ENCODE results near the gene NPAS3. TPM values are rescaled to one million over a fixed set of nuclear protein-coding genes. Genes with fewer than 3 reads are reported as not detected.

The NPAS3 gene
- total and polyA plus RNA-seq, 2 of the 13 experiments (the other 11 are each of a cell fraction or from before 2014, with no cell fraction given): not detected

DNA sequence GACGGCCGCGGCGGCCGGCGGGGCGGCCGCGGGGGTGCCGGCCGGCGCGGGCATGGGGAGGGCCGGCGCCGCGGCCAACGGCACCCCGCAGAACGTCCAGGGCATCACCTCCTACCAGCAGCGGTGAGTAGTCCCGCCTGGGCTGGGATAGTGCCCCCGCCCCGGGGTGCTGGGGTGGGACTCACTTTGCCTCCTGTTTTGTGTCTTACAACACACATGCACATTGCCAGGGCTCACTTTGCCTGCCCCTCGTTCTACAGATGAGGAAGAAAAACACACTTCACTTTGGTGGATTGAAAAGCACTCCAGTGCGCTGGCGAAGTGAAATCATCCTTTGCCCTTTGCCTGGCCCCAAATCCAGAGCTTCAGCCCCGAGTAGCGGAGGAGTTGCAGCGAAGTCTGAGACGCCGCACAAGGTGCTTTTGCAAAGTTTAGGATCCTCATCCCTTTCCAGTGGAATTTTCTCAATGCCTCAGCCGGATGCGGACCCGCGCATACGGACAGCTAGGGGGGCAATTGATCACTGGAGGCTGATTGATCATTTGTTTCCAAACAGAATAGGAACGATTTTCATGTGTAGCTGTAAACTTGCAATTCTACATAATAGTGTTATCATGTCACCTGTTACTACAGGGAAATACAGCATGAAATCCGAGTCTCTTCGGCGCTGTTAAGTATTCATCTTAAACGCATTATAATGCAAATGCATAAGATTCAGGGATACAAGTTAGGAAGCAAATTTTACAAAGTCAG, 3.6 kb upstream of the NPAS3 start:
- FAIRE-seq (no peak), DNase-seq (ENCODE audit: low spot score) (no peak), ATAC-seq (no peak)
- POLR2A ChIA-PET: no interaction called here
- intact Hi-C loops (cut with micrococcal nuclease; ENCODE audit: unreplicated experiment) (no loop called here), in situ Hi-C loops (cut with HindIII; ENCODE audit: extremely low pct_ligation_motif_present, low pct_unique_long_range_greater_than_20kb) (no loop called here)
- TF ChIP-seq ZMYM2 (CRISPR knock-in tag; IDR thresholded peaks at IDR 0.05) (no peak), SRY (CRISPR knock-in tag; IDR thresholded peaks at IDR 0.05) (0 out of 2 replicates have a peak, but pooled peaks have one; percentile 39), MAFK (conservative IDR thresholded peaks at IDR 0.05 in 1 of 2, IDR thresholded peaks at IDR 0.05 in 1 of 2; ENCODE audit: low read length in 2 of 2) (no peak), EZH2 (conservative IDR thresholded peaks at IDR 0.05; ENCODE audit: low read depth, low read length) (peak; percentile 93), ZNF891 (CRISPR knock-in tag; IDR thresholded peaks at IDR 0.05) (no peak), SRF (IDR thresholded peaks at IDR 0.05; ENCODE audit: low read depth, low read length) (no peak), CREB1 (IDR thresholded peaks at IDR 0.05) (no peak), CREB1 (CRISPR knock-in tag; IDR thresholded peaks at IDR 0.05) (no peak), ZNF446 (CRISPR knock-in tag; IDR thresholded peaks at IDR 0.05) (no peak), ZNF552 (CRISPR knock-in tag; IDR thresholded peaks at IDR 0.05; ENCODE audit: borderline replicate concordance) (no peak), ZNF263 (CRISPR knock-in tag; IDR thresholded peaks at IDR 0.05) (no peak), FOXJ3 (CRISPR knock-in tag; IDR thresholded peaks at IDR 0.05; ENCODE audit: borderline replicate concordance) (no peak), RXRA (CRISPR knock-in tag; IDR thresholded peaks at IDR 0.05) (no peak)
- TF ChIP-seq, protein P1, sequence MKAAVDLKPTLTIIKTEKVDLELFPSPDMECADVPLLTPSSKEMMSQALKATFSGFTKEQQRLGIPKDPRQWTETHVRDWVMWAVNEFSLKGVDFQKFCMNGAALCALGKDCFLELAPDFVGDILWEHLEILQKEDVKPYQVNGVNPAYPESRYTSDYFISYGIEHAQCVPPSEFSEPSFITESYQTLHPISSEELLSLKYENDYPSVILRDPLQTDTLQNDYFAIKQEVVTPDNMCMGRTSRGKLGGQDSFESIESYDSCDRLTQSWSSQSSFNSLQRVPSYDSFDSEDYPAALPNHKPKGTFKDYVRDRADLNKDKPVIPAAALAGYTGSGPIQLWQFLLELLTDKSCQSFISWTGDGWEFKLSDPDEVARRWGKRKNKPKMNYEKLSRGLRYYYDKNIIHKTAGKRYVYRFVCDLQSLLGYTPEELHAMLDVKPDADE (CRISPR knock-in tag; IDR thresholded peaks at IDR 0.05): no peak
- TF ChIP-seq, protein P2, sequence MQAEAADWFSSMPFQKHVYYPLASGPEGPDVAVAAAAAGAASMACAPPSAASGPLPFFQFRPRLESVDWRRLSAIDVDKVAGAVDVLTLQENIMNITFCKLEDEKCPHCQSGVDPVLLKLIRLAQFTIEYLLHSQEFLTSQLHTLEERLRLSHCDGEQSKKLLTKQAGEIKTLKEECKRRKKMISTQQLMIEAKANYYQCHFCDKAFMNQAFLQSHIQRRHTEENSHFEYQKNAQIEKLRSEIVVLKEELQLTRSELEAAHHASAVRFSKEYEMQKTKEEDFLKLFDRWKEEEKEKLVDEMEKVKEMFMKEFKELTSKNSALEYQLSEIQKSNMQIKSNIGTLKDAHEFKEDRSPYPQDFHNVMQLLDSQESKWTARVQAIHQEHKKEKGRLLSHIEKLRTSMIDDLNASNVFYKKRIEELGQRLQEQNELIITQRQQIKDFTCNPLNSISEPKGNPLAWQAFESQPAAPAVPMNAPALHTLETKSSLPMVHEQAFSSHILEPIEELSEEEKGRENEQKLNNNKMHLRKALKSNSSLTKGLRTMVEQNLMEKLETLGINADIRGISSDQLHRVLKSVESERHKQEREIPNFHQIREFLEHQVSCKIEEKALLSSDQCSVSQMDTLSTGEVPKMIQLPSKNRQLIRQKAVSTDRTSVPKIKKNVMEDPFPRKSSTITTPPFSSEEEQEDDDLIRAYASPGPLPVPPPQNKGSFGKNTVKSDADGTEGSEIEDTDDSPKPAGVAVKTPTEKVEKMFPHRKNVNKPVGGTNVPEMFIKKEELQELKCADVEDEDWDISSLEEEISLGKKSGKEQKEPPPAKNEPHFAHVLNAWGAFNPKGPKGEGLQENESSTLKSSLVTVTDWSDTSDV (CRISPR knock-in tag; IDR thresholded peaks at IDR 0.05): no peak
- TF ChIP-seq, protein P3, sequence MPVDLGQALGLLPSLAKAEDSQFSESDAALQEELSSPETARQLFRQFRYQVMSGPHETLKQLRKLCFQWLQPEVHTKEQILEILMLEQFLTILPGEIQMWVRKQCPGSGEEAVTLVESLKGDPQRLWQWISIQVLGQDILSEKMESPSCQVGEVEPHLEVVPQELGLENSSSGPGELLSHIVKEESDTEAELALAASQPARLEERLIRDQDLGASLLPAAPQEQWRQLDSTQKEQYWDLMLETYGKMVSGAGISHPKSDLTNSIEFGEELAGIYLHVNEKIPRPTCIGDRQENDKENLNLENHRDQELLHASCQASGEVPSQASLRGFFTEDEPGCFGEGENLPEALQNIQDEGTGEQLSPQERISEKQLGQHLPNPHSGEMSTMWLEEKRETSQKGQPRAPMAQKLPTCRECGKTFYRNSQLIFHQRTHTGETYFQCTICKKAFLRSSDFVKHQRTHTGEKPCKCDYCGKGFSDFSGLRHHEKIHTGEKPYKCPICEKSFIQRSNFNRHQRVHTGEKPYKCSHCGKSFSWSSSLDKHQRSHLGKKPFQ (CRISPR knock-in tag; IDR thresholded peaks at IDR 0.05; ENCODE audit: insufficient replicate concordance): no peak
- Histone ChIP-seq H3K27ac (ENCODE audit: extremely low read length, insufficient read depth, low read length) (no peak overlapping the region), H3K27me3 (ENCODE audit: control insufficient read depth in 1 of 2, insufficient read depth in 2 of 2, low read length in 2 of 2) (peaks cover 18 to 75% of the 10 kb centered on the region in 2 experiments), H3K9ac (ENCODE audit: insufficient read depth, low read depth, low read length) (no peak overlapping the region), H3K4me3 (replicated peaks in 1 of 3; ENCODE audit: insufficient read depth in 1 of 3, low read depth in 2 of 3, low read length in 3 of 3) (no peak overlapping the region), H3K4me1 (ENCODE audit: insufficient read depth, low read length) (no peaks in the 10 kb centered on the region), H2AFZ (ENCODE audit: low read length) (no peak overlapping the region), H3K9me3 (ENCODE audit: low read length) (no peaks in the 10 kb centered on the region), H4K20me1 (ENCODE audit: insufficient read depth, low read length) (no peaks in the 10 kb centered on the region; the same call in 1 of the 2 replicates), H3K4me2 (ENCODE audit: low read depth, low read length) (no peak overlapping the region), H3K36me3 (replicated peaks in 1 of 2; ENCODE audit: control insufficient read depth in 1 of 2, insufficient read depth in 2 of 2, low read length in 2 of 2) (no peaks in the 10 kb centered on the region), H3K79me2 (ENCODE audit: insufficient read depth, low read length) (no peaks in the 10 kb centered on the region)
- CTCF ChIA-PET (ENCODE audit: low intra/inter-chr PET ratio, low total read pairs): no interaction called here
- no TSS peak for BruUV-seq (replicated peaks)
- 16% methylated on average over 36 of the region's 42 CpGs for WGBS (ENCODE audit: low lambda C conversion rate)

All from HepG2 (cell line).